Left ventricle myocardium inferior (tissue), 1 donor: ENCODE data around the gene TBCA. TPM values are rescaled to one million over a fixed set of nuclear protein-coding genes. Genes with fewer than 3 reads are reported as not detected.

Source experiments
- DNase-seq: peaks from one replicate; pipeline ENCODE4 v3.0.0-alpha.2; 2020
- H3K27ac ChIP-seq: fragments of 200-600 bp; replicated peaks from 2 replicates; pipeline ENCODE4 v1.8.0; 2021
- H3K27me3 ChIP-seq: fragments of 200-600 bp; 2 replicates; pipeline ENCODE4 v1.8.0; 2021; ENCODE audit warnings: low read depth
- H3K36me3 ChIP-seq: fragments of 200-600 bp; 2 replicates; pipeline ENCODE4 v1.8.0; 2021
- H3K4me1 ChIP-seq: fragments of 200-600 bp; 2 replicates; pipeline ENCODE4 v1.8.0; 2021
- H3K4me3 ChIP-seq: fragments of 200-600 bp; 2 replicates; pipeline ENCODE4 v1.8.0; 2021; ENCODE audit warnings: mild to moderate bottlenecking, moderate library complexity
- H3K9me3 ChIP-seq: fragments of 200-600 bp; replicated peaks from 2 replicates; pipeline ENCODE4 v1.8.0; 2021
- intact Hi-C: fragments of 100-400 bp; cut with micrococcal nuclease; formaldehyde crosslinking; loops from one replicate; pipeline ENCODE4 v1.11.0; 2022
- total RNA-seq: library from RNA; stranded (reverse); fragmentation: NEBNext Ultra II Directional; extraction: Animal tissue kit (Norgen Biotek cat#: 25700); gene quantifications from one replicate; pipeline ENCODE4 v1.2.1, GENCODE V29; 2021
- TF ChIP-seq, protein P1 (sequence below): fragments of 200-600 bp; IDR thresholded peaks from 2 replicates; pipeline ENCODE4 v1.8.0; 2021; ENCODE audit warnings: antibody characterized with exemption, mild to moderate bottlenecking, borderline replicate concordance
- donor health status: DM: no; HTN: yes; CAD: no; lungs with severe emphysema.

The TBCA gene
- total RNA-seq, 1 donor from 2014 or later, result 147 TPM

- TF ChIP-seq, protein P1, sequence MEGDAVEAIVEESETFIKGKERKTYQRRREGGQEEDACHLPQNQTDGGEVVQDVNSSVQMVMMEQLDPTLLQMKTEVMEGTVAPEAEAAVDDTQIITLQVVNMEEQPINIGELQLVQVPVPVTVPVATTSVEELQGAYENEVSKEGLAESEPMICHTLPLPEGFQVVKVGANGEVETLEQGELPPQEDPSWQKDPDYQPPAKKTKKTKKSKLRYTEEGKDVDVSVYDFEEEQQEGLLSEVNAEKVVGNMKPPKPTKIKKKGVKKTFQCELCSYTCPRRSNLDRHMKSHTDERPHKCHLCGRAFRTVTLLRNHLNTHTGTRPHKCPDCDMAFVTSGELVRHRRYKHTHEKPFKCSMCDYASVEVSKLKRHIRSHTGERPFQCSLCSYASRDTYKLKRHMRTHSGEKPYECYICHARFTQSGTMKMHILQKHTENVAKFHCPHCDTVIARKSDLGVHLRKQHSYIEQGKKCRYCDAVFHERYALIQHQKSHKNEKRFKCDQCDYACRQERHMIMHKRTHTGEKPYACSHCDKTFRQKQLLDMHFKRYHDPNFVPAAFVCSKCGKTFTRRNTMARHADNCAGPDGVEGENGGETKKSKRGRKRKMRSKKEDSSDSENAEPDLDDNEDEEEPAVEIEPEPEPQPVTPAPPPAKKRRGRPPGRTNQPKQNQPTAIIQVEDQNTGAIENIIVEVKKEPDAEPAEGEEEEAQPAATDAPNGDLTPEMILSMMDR, result no peak
- H3K36me3 ChIP-seq, result peaks cover 22% of the 10 kb centered on the region
- intact Hi-C loops, result no loop called here
- H3K9me3 ChIP-seq, result peaks cover 9% of the 10 kb centered on the region
- no peak for DNase-seq
- no peaks in the 10 kb centered on the region for H3K4me1 ChIP-seq
- H3K27me3 ChIP-seq, result no peaks in the 10 kb centered on the region
- H3K27ac ChIP-seq, result no peak overlapping the region
- H3K4me3 ChIP-seq, result no peak overlapping the region
Observed at GRCh38 chr5:77698920-77699319, 77.2 kb downstream of the TBCA start.

- DNase-seq, result no peak
- Histone ChIP-seq H3K4me3 (no peak overlapping the region), H3K27ac (no peak overlapping the region), H3K9me3 (peaks cover 9% of the 10 kb centered on the region), H3K36me3 (peaks cover 18% of the 10 kb centered on the region), H3K4me1 (no peaks in the 10 kb centered on the region), H3K27me3 (no peaks in the 10 kb centered on the region)
- TF ChIP-seq, protein P1, result no peak
- intact Hi-C loops, result no loop called here
Observed at GRCh38 chr5:77697692-77698091, 78.4 kb downstream of the TBCA start.

DNA sequence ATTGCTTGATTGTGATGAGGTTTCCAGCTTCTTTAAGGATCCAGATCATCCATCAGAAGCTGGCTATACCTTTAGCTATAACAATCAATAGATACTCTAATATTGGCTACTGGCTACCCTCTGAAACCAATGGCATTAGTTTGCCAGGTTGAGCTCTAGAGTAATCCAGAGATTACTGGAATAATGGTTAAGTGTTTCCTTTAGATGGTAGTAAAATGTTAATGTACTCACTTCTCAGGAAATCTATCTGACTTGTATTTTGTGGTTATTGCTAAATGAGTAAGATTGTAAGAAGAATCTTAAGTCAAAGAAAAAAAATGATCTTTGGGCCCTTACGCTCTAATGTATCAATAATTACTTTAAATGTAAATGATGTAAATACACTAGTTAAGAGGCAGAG, 80.0 kb downstream of the TBCA start:
- intact Hi-C loops, result no loop called here
- no peaks in the 10 kb centered on the region for H3K4me1 ChIP-seq
- DNase-seq, result no peak
- TF ChIP-seq, protein P1, result no peak
- H3K36me3 ChIP-seq, result peaks cover 21% of the 10 kb centered on the region
- no peak overlapping the region for H3K4me3 ChIP-seq
- no peak overlapping the region for H3K27ac ChIP-seq
- peaks cover 9% of the 10 kb centered on the region for H3K9me3 ChIP-seq
- no peaks in the 10 kb centered on the region for H3K27me3 ChIP-seq

DNA sequence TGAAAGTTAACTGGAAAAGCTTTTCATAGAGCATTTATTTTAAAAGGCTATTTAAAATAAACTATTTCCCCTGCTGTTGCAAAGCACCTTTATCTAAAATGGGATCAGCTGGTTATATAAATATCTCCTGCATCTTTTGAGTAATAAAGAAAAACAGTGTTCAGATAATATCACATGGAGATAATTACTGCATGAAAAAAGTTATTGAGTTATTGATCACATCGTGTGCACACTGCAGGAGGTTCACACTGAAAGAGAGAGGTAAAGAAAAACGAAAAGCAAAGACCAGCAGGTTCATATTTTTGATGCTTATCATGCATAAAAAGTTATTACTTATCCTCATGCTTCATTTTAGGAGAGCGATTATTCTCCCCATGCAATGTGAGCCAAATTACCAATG, 82.2 kb downstream of the TBCA start:
- H3K27me3 ChIP-seq, result no peaks in the 10 kb centered on the region
- H3K36me3 ChIP-seq, result peaks cover 40% of the 10 kb centered on the region
- H3K27ac ChIP-seq, result no peak overlapping the region
- no peaks in the 10 kb centered on the region for H3K4me1 ChIP-seq
- H3K4me3 ChIP-seq, result no peak overlapping the region
- intact Hi-C loops, result no loop called here
- no peak for DNase-seq
- peaks cover 9% of the 10 kb centered on the region for H3K9me3 ChIP-seq
- TF ChIP-seq, protein P1, result no peak

DNA sequence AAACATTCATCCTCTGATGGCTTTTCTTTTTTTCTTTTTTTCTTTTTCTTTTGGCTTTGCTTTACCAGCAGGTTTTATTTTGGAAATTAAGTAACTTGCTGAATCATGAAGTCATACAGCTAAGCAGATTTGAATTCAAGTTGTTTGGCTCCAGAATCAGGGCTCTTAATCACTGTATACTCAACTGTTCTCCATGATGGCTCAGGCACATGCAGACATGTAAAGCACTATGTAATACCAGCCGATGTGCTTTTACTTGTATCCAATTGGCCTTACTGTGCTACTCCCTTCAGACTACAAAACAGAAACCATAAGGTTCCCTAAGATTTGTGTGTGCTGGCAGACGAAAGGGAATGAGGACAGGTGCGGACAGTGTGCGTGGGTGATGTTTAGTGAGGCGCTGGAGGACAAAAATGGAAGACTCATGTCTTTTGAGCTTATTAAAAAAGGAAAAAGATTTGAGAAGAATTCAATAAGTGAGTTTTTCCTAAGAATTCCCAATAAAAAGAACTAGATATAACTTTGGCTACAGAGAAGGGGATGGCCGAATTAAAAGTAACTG, 92.9 kb downstream of the TBCA start:
- intact Hi-C loops, result no loop called here
- H3K4me1 ChIP-seq, result no peaks in the 10 kb centered on the region
- H3K4me3 ChIP-seq, result no peak overlapping the region
- DNase-seq, result no peak
- H3K27me3 ChIP-seq, result no peaks in the 10 kb centered on the region
- H3K27ac ChIP-seq, result no peak overlapping the region
- TF ChIP-seq, protein P1, result no peak
- no peaks in the 10 kb centered on the region for H3K9me3 ChIP-seq
- H3K36me3 ChIP-seq, result peaks cover 4% of the 10 kb centered on the region
